Kidney (tissue), 14 donors: ENCODE results near the gene ZFP91. TPM values are rescaled to one million over a fixed set of nuclear protein-coding genes. Genes with fewer than 3 reads are reported as not detected.

Source experiments
- DNase-seq, 5 donors: peaks; one replicate each; pipeline ENCODE4 v3.0.0-alpha.2; 2013 to 2020
- FAIRE-seq: peaks from 2 replicates; lab custom pipeline; 2012; peaks lifted over from hg19 to GRCh38; lab: Jason Lieb, UNC
- H3K27ac ChIP-seq, 2 donors: one replicate each; pipeline ENCODE4 v1.7.0; 2013; ENCODE audit warnings: low read depth in 2 of 2, low read length in 2 of 2, inconsistent platforms in 1 of 2
- H3K27me3 ChIP-seq: one replicate; pipeline ENCODE4 v1.7.1; 2013; ENCODE audit warnings: low read length, inconsistent platforms; ENCODE audit not compliant: control insufficient read depth, insufficient read depth
- H3K36me3 ChIP-seq, 3 donors: one replicate each; pipeline versions ENCODE4 v1.7.0 to v1.7.1; 2013; ENCODE audit warnings: low read length in 3 of 3, control low read depth in 1 of 3, inconsistent platforms in 1 of 3; ENCODE audit not compliant: insufficient read depth in 3 of 3, control insufficient read depth in 2 of 3
- H3K4me1 ChIP-seq, 3 donors: one replicate each; pipeline versions ENCODE4 v1.7.0 to v1.7.1; 2013; ENCODE audit warnings: low read length in 3 of 3, inconsistent platforms in 1 of 3, low read depth in 1 of 3; ENCODE audit not compliant: control insufficient read depth in 2 of 3, insufficient read depth in 2 of 3
- H3K4me3 ChIP-seq, 3 donors: one replicate each; pipeline versions ENCODE4 v1.7.0 to v1.8.1; 2013; ENCODE audit warnings: low read length in 3 of 3, control low read depth in 1 of 3, inconsistent platforms in 1 of 3
- H3K9ac ChIP-seq, 3 donors: one replicate each; pipeline versions ENCODE4 v1.7.0 to v1.7.1; 2013; ENCODE audit warnings: low read length in 3 of 3, control low read depth in 1 of 3, inconsistent platforms in 1 of 3
- H3K9me3 ChIP-seq, 3 donors: one replicate each; pipeline versions ENCODE4 v1.7.0 to v1.7.1; 2013; ENCODE audit warnings: low read length in 3 of 3, control low read depth in 1 of 3, inconsistent platforms in 1 of 3; ENCODE audit not compliant: control insufficient read depth in 2 of 3, insufficient read depth in 1 of 3
- CTCF ChIP-seq: IDR thresholded peaks from 3 replicates; pipeline ENCODE4 v1.5.1; 2012; ENCODE audit warnings: mild to moderate bottlenecking, moderate library complexity, borderline replicate concordance; ENCODE audit not compliant: insufficient read depth; ENCODE audit errors: extremely low read depth
- intact Hi-C: fragments of 100-400 bp; cut with DNase I; formaldehyde crosslinking; loops from one replicate; pipeline ENCODE4 v1.11.1; 2022
- polyA plus RNA-seq: library from polyadenylated mRNA; stranded (reverse); fragments of 350-450 nt; fragmentation: Illumina TruSeq; extraction: RNeasy Lipid Tissue Mini Kit (QIAGEN cat#74804); gene quantifications from one replicate; pipeline ENCODE4 v1.2.3, GENCODE V29; 2014; ENCODE audit warnings: low read depth, low replicate concordance; ENCODE audit not compliant: insufficient read depth
- total RNA-seq: library from RNA; stranded (reverse); fragmentation: NEBNext Ultra II Directional; extraction: Animal tissue kit (Norgen Biotek cat#: 25700); gene quantifications from one replicate; pipeline ENCODE4 v1.2.1, GENCODE V29; 2021
- donor health status: control.
- donor health status: control.
- donor health status: control.
- donor health status: control.
- donor health status: control.
- donor health status: DM: yes; HTN: yes; CAD: no.
- donor health status: Normal renal cell carcinoma (clear cell type).

Gene ZFP91
- total and polyA plus RNA-seq, 2 donors from 2014 or later: 14.9 to 43.7 TPM

GRCh38 chr11:58641341-58641740 is 62.5 kb downstream of the ZFP91 start:
- intact Hi-C loops: no loop called here
- Histone ChIP-seq H3K4me3 (no peak overlapping the region), H3K36me3 (no peaks in the 10 kb centered on the region), H3K27ac (no peak overlapping the region), H3K9me3 (no peaks in the 10 kb centered on the region), H3K27me3 (no peaks in the 10 kb centered on the region), H3K4me1 (peaks cover 0 to 7% (median 6%) of the 10 kb centered on the region in 3 donors), H3K9ac (no peak overlapping the region)
- no peak for TF ChIP-seq CTCF
- no peak for DNase-seq
- FAIRE-seq: no peak

- Histone ChIP-seq H3K27me3 (no peaks in the 10 kb centered on the region), H3K4me1 (peaks cover 0 to 7% (median 6%) of the 10 kb centered on the region in 3 donors), H3K27ac (no peak overlapping the region), H3K36me3 (no peaks in the 10 kb centered on the region), H3K9ac (no peak overlapping the region), H3K4me3 (no peak overlapping the region), H3K9me3 (no peaks in the 10 kb centered on the region)
- intact Hi-C loops: no loop called here
- no peak for FAIRE-seq
- no peak for DNase-seq
- TF ChIP-seq CTCF: no peak
Observed at GRCh38 chr11:58641803-58642581, 63.1 kb downstream of the ZFP91 start.

GRCh38 chr11:58645854-58646253 is 67.0 kb downstream of the ZFP91 start:
- no peaks in the 10 kb centered on the region for H3K36me3 ChIP-seq
- intact Hi-C loops: no loop called here
- H3K4me1 ChIP-seq: peaks cover 0 to 2% (median 1%) of the 10 kb centered on the region in 3 donors
- no peak overlapping the region for H3K4me3 ChIP-seq
- no peaks in the 10 kb centered on the region for H3K9me3 ChIP-seq
- FAIRE-seq (no peak), DNase-seq (no peak)
- no peak overlapping the region for H3K9ac ChIP-seq
- H3K27me3 ChIP-seq: no peaks in the 10 kb centered on the region
- no peak for TF ChIP-seq CTCF
- no peak overlapping the region for H3K27ac ChIP-seq
